K562 (cell line): ENCODE measurements around the gene B9D2. TPM values are rescaled to one million over a fixed set of nuclear protein-coding genes. Genes with fewer than 3 reads are reported as not detected.
A peak's percentile ranks its signal among the peaks of the same experiment; 100 is the strongest.

ENCODE experiments used
- HMG20A ChIP-seq: fragments of 450-650 bp; formaldehyde crosslinking; conservative IDR thresholded peaks from 2 replicates; pipeline ENCODE4 v1.4.0; 2020; ENCODE audit warnings: mild to moderate bottlenecking, mixed read lengths
- POLR2AphosphoS2 ChIP-seq: IDR thresholded peaks from 2 replicates; pipeline ENCODE4 v1.6.1; 2012; ENCODE audit warnings: low read length, improper control_type of control experiment
- SRSF3 ChIP-seq: fragments of 200-400 bp; formaldehyde crosslinking; IDR thresholded peaks from 2 replicates; pipeline ENCODE4 v1.6.1; 2016; ENCODE audit warnings: mild to moderate bottlenecking, low read length, moderate library complexity; ENCODE audit not compliant: insufficient read depth
- ZKSCAN8 ChIP-seq: fragments of 200-800 bp; sonication (Bioruptor generic); IDR thresholded peaks from 2 replicates; pipeline ENCODE4 v1.6.1; 2016; ENCODE audit warnings: missing genetic modification characterization, missing compliant biosample characterization
- ZNF780A ChIP-seq: fragments of 250-450 bp; sonication (Bioruptor Pico); IDR thresholded peaks from 2 replicates; pipeline ENCODE4 v1.5.0; 2021; ENCODE audit warnings: mild to moderate bottlenecking
- polyA plus RNA-seq, 8 experiments: library from polyadenylated mRNA; depleted of rRNA in 4 of 8; stranded (reverse) in 5 of 8; unstranded in 3 of 8; fragments of >200 nt; fragmentation: Nextera tagmentation in 2 of 8; fragmentation: Illumina TruSeq in 1 of 8; extraction: Ambion mirVana in 2 of 8; extraction: Trizol in 1 of 8; gene quantifications; 2 replicates each; pipeline versions ENCODE4 v1.2.1 to v1.2.3, GENCODE V29; 2011 to 2014; ENCODE audit warnings: inconsistent platforms in 1 of 8, missing spikeins in 1 of 8
- total RNA-seq, 7 experiments: library from RNA; depleted of rRNA in 6 of 7; stranded (reverse); fragments of >200 nt in 6 of 7; fragmentation: Illumina TruSeq in 2 of 7; extraction: Trizol in 2 of 7; gene quantifications; 2 replicates each; pipeline versions ENCODE4 v1.2.1 to v1.2.3, GENCODE V29; 2011 to 2021; ENCODE audit warnings: low replicate concordance in 1 of 7
- TF ChIP-seq, protein P1 (sequence below): sonication (generic); formaldehyde crosslinking; IDR thresholded peaks from 2 replicates; pipeline ENCODE4 v1.8.1; 2023; ENCODE audit warnings: missing genetic modification reagents, mild to moderate bottlenecking, borderline replicate concordance
- TF ChIP-seq, protein P2 (sequence below): fragments of 450-650 bp; formaldehyde crosslinking; IDR thresholded peaks from 2 replicates; pipeline ENCODE4 v1.4.0; 2020; ENCODE audit warnings: mild to moderate bottlenecking
- TF ChIP-seq, protein P3 (sequence below), 2 experiments: fragments of 150-350 bp in 1 of 2; IDR thresholded peaks; 2 replicates each; pipeline ENCODE4 v1.6.1; 2012 to 2016; ENCODE audit warnings: low read depth in 2 of 2, low read length in 2 of 2, mild to moderate bottlenecking in 1 of 2, moderate library complexity in 1 of 2

Gene B9D2
- total and polyA plus RNA-seq, 9 of the 15 experiments (the other 6 are each of a cell fraction or from before 2014, with no cell fraction given) = 0.83 to 6.9 (median 2.8) TPM

DNA sequence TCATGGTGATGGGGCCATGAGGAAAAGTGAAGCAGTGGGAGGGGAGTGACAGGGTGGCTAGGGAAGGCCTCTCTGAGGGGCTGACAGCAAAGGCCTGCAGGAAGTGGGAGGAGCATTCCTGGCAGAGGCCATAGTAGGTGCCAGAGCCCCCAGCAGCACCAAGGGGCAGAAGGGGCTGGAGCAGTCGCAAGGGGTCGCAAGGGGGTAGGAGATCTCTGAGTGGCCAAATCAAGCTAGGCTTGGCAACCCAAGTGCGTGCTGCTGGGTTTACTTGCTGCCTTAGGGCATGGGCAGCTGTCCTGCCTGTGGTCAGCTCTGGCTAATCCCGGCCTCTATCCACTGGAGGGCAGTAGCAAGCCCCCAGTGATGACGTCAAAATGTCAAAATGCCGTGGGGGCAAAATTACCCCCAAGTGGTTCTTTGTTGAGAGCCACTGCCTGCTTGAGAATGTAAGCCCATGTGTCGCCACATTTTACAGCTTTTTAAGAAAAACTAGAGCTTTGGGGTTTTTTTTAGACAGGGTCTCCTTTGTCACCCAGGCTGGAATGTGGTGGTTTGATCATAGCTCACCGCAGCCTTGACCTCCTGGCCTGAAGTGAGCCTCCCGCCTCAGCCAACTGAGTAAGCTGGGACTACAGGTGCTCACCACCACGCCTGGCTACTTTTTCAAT lies 42.2 kb downstream of the B9D2 start (continued):
- TF ChIP-seq, protein P1, sequence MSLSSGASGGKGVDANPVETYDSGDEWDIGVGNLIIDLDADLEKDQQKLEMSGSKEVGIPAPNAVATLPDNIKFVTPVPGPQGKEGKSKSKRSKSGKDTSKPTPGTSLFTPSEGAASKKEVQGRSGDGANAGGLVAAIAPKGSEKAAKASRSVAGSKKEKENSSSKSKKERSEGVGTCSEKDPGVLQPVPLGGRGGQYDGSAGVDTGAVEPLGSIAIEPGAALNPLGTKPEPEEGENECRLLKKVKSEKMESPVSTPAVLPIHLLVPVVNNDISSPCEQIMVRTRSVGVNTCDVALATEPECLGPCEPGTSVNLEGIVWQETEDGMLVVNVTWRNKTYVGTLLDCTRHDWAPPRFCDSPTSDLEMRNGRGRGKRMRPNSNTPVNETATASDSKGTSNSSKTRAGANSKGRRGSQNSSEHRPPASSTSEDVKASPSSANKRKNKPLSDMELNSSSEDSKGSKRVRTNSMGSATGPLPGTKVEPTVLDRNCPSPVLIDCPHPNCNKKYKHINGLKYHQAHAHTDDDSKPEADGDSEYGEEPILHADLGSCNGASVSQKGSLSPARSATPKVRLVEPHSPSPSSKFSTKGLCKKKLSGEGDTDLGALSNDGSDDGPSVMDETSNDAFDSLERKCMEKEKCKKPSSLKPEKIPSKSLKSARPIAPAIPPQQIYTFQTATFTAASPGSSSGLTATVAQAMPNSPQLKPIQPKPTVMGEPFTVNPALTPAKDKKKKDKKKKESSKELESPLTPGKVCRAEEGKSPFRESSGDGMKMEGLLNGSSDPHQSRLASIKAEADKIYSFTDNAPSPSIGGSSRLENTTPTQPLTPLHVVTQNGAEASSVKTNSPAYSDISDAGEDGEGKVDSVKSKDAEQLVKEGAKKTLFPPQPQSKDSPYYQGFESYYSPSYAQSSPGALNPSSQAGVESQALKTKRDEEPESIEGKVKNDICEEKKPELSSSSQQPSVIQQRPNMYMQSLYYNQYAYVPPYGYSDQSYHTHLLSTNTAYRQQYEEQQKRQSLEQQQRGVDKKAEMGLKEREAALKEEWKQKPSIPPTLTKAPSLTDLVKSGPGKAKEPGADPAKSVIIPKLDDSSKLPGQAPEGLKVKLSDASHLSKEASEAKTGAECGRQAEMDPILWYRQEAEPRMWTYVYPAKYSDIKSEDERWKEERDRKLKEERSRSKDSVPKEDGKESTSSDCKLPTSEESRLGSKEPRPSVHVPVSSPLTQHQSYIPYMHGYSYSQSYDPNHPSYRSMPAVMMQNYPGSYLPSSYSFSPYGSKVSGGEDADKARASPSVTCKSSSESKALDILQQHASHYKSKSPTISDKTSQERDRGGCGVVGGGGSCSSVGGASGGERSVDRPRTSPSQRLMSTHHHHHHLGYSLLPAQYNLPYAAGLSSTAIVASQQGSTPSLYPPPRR (CRISPR knock-in tag) = no peak
- TF ChIP-seq ZNF780A (CRISPR knock-in tag) (no peak), SRSF3 (no peak), POLR2AphosphoS2 (no peak), ZKSCAN8 (no peak), HMG20A (CRISPR knock-in tag) (no peak)
- TF ChIP-seq, protein P2, sequence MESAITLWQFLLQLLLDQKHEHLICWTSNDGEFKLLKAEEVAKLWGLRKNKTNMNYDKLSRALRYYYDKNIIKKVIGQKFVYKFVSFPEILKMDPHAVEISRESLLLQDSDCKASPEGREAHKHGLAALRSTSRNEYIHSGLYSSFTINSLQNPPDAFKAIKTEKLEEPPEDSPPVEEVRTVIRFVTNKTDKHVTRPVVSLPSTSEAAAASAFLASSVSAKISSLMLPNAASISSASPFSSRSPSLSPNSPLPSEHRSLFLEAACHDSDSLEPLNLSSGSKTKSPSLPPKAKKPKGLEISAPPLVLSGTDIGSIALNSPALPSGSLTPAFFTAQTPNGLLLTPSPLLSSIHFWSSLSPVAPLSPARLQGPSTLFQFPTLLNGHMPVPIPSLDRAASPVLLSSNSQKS (CRISPR knock-in tag) = no peak
- TF ChIP-seq, protein P3, sequence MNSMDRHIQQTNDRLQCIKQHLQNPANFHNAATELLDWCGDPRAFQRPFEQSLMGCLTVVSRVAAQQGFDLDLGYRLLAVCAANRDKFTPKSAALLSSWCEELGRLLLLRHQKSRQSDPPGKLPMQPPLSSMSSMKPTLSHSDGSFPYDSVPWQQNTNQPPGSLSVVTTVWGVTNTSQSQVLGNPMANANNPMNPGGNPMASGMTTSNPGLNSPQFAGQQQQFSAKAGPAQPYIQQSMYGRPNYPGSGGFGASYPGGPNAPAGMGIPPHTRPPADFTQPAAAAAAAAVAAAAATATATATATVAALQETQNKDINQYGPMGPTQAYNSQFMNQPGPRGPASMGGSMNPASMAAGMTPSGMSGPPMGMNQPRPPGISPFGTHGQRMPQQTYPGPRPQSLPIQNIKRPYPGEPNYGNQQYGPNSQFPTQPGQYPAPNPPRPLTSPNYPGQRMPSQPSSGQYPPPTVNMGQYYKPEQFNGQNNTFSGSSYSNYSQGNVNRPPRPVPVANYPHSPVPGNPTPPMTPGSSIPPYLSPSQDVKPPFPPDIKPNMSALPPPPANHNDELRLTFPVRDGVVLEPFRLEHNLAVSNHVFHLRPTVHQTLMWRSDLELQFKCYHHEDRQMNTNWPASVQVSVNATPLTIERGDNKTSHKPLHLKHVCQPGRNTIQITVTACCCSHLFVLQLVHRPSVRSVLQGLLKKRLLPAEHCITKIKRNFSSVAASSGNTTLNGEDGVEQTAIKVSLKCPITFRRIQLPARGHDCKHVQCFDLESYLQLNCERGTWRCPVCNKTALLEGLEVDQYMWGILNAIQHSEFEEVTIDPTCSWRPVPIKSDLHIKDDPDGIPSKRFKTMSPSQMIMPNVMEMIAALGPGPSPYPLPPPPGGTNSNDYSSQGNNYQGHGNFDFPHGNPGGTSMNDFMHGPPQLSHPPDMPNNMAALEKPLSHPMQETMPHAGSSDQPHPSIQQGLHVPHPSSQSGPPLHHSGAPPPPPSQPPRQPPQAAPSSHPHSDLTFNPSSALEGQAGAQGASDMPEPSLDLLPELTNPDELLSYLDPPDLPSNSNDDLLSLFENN (IDR thresholded peaks at IDR 0.05; ENCODE audit: low read depth in 2 of 2, low read length in 2 of 2) = 0 out of 4 replicates have a peak, but pooled peaks of 1 of the 2 experiments have one; percentile 32
